CD14-positive monocyte (primary cell): ENCODE data around the gene SIDT1. TPM values are rescaled to one million over a fixed set of nuclear protein-coding genes. Genes with fewer than 3 reads are reported as not detected.

ENCODE experiments used
- DNase-seq, 3 donors: peaks; one replicate each; pipeline ENCODE4 v3.0.0-alpha.2; 2011 to 2022
- H2AFZ ChIP-seq: 2 replicates; pipeline ENCODE4 v1.6.0; 2012; ENCODE audit warnings: mild to moderate bottlenecking, low read depth, low read length, inconsistent platforms; ENCODE audit not compliant: insufficient read depth, poor library complexity, severe bottlenecking
- H3K27ac ChIP-seq, 2 donors: 1 replicate in 1 of 2; 2 replicates in 1 of 2; pipeline ENCODE4 v1.5.1; 2012 to 2013; ENCODE audit warnings: low read length in 2 of 2, control low read depth in 1 of 2, inconsistent platforms in 1 of 2, low read depth in 1 of 2, mild to moderate bottlenecking in 1 of 2
- H3K27me3 ChIP-seq, 2 donors: one replicate each; pipeline versions ENCODE4 v1.6.0 to v1.6.1; 2011 to 2013; ENCODE audit warnings: low read length in 2 of 2; ENCODE audit not compliant: control insufficient read depth in 2 of 2, insufficient read depth in 2 of 2
- H3K36me3 ChIP-seq, 2 donors: replicated peaks in 1 of 2; 1 replicate in 1 of 2; 2 replicates in 1 of 2; pipeline versions ENCODE4 v1.5.1 to v1.6.1; 2012 to 2013; ENCODE audit warnings: low read length in 2 of 2, control low read depth in 1 of 2, inconsistent platforms in 1 of 2, mild to moderate bottlenecking in 1 of 2; ENCODE audit not compliant: insufficient read depth in 2 of 2, control insufficient read depth in 1 of 2
- H3K4me1 ChIP-seq, 2 donors: 1 replicate in 1 of 2; 2 replicates in 1 of 2; pipeline versions ENCODE4 v1.5.1 to v1.6.1; 2012 to 2013; ENCODE audit warnings: low read length in 2 of 2, control low read depth in 1 of 2, inconsistent platforms in 1 of 2, mild to moderate bottlenecking in 1 of 2, moderate library complexity in 1 of 2; ENCODE audit not compliant: insufficient read depth in 2 of 2, control insufficient read depth in 1 of 2
- H3K4me2 ChIP-seq: replicated peaks from 2 replicates; pipeline ENCODE3; 2012; ENCODE audit warnings: low read length, moderate library complexity, mild to moderate bottlenecking; ENCODE audit not compliant: poor library complexity, severe bottlenecking; ENCODE audit errors: extremely low read depth
- H3K4me3 ChIP-seq, 3 experiments: fragments of 200-600 bp in 1 of 3; sonication (generic) in 1 of 3; replicated peaks in 1 of 3; 1 replicate in 2 of 3; 2 replicates in 1 of 3; pipeline ENCODE4 v1.5.1; 2011 to 2013; ENCODE audit warnings: low read length in 3 of 3, mild to moderate bottlenecking in 3 of 3, control low read depth in 2 of 3, low read depth in 2 of 3, inconsistent platforms in 1 of 3, moderate library complexity in 1 of 3
- H3K79me2 ChIP-seq: 2 replicates; pipeline ENCODE4 v1.6.0; 2012; ENCODE audit warnings: mild to moderate bottlenecking, control low read depth, inconsistent platforms, low read length, moderate library complexity; ENCODE audit not compliant: insufficient read depth
- H3K9ac ChIP-seq: 2 replicates; pipeline ENCODE4 v1.6.0; 2017; ENCODE audit warnings: low read length, mild to moderate bottlenecking; ENCODE audit not compliant: insufficient read depth, poor library complexity, severe bottlenecking
- H3K9me3 ChIP-seq, 2 donors: replicated peaks in 1 of 2; 1 replicate in 1 of 2; 2 replicates in 1 of 2; pipeline versions ENCODE4 v1.5.1 to v1.6.1; 2012 to 2013; ENCODE audit warnings: low read length in 2 of 2, control low read depth in 1 of 2; ENCODE audit not compliant: control insufficient read depth in 1 of 2, insufficient read depth in 1 of 2
- H4K20me1 ChIP-seq: 2 replicates; pipeline ENCODE4 v1.6.0; 2012; ENCODE audit warnings: mild to moderate bottlenecking, low read length, control low read depth, moderate library complexity; ENCODE audit not compliant: insufficient read depth
- H3K27ac Mint-ChIP-seq, 7 donors: one replicate each; pipeline ENCODE4 v1.8.0; 2020; ENCODE audit warnings: mild to moderate bottlenecking in 7 of 7, mixed read lengths in 7 of 7, moderate library complexity in 6 of 7, inconsistent platforms in 2 of 7
- H3K27me3 Mint-ChIP-seq, 3 donors: one replicate each; pipeline ENCODE4 v1.8.0; 2021 to 2022; ENCODE audit warnings: low read depth in 3 of 3, mild to moderate bottlenecking in 3 of 3, mixed read lengths in 3 of 3, moderate library complexity in 3 of 3, inconsistent platforms in 1 of 3
- H3K36me3 Mint-ChIP-seq, 2 donors: one replicate each; pipeline ENCODE4 v1.8.0; 2020; ENCODE audit warnings: mixed read lengths in 2 of 2, inconsistent platforms in 1 of 2, mild to moderate bottlenecking in 1 of 2
- H3K4me1 Mint-ChIP-seq: one replicate; pipeline ENCODE4 v1.8.0; 2020; ENCODE audit warnings: mild to moderate bottlenecking, mixed read lengths
- H3K4me3 Mint-ChIP-seq, 2 donors: one replicate each; pipeline ENCODE4 v1.8.0; 2020; ENCODE audit warnings: mild to moderate bottlenecking in 2 of 2, mixed read lengths in 2 of 2, moderate library complexity in 1 of 2
- H3K9me3 Mint-ChIP-seq, 7 donors: one replicate each; pipeline ENCODE4 v1.8.0; 2020 to 2022; ENCODE audit warnings: mixed read lengths in 7 of 7, mild to moderate bottlenecking in 6 of 7, moderate library complexity in 6 of 7, inconsistent platforms in 2 of 7
- CTCF ChIP-seq: fragments of 200-600 bp; IDR thresholded peaks from one replicate; pipeline ENCODE4 v1.8.0; 2022; ENCODE audit warnings: antibody characterized with exemption, mild to moderate bottlenecking
- WGBS: methylation state at CpG from one replicate; pipeline ENCODE4 v1.1.5; 2013; ENCODE audit warnings: missing lambda C conversion rate; ENCODE audit not compliant: insufficient coverage; 5-methylcytosine and 5-hydroxymethylcytosine counted together
- intact Hi-C, 2 donors: fragments of 100-400 bp; cut with micrococcal nuclease; formaldehyde crosslinking; loops; one replicate each; pipeline versions ENCODE4 v1.15.0 to v1.15.1; 2023
- polyA plus RNA-seq, 3 donors: library from polyadenylated mRNA; depleted of rRNA in 1 of 3; unstranded in 2 of 3; stranded (reverse) in 1 of 3; fragments of 300-500 nt in 2 of 3; fragments of >200 nt in 1 of 3; fragmentation: Illumina TruSeq in 2 of 3; gene quantifications; 1 replicate in 2 of 3; 2 replicates in 1 of 3; pipeline ENCODE4 v1.2.3, GENCODE V29; 2012 to 2021

SIDT1 gene
- polyA plus RNA-seq, 3 donors: 3.2 to 7.1 (median 4.0) TPM

GRCh38 chr3:113570158-113570557 lies 37.8 kb downstream of the SIDT1 start:
- Histone ChIP-seq H4K20me1 (no peaks in the 10 kb centered on the region), H3K27me3 (no peaks in the 10 kb centered on the region), H3K27ac (no peak overlapping the region), H3K9ac (no peak overlapping the region), H3K4me1 (no peaks in the 10 kb centered on the region), H3K9me3 (no peaks in the 10 kb centered on the region), H2AFZ (no peak overlapping the region), H3K4me2 (no peak overlapping the region), H3K79me2 (no peaks in the 10 kb centered on the region), H3K36me3 (no peaks in the 10 kb centered on the region), H3K4me3 (no peak overlapping the region)
- 90% methylated on average over 2 of the region's 3 CpGs for WGBS
- H3K4me1 Mint-ChIP-seq: no peaks in the 10 kb centered on the region
- DNase-seq: no peak
- H3K4me3 Mint-ChIP-seq: no peak overlapping the region
- H3K36me3 Mint-ChIP-seq: no peaks in the 10 kb centered on the region
- no peaks in the 10 kb centered on the region for H3K9me3 Mint-ChIP-seq
- TF ChIP-seq CTCF: no peak
- H3K27me3 Mint-ChIP-seq: peaks cover 0 to 2% (median 0%) of the 10 kb centered on the region in 3 donors
- no peak overlapping the region for H3K27ac Mint-ChIP-seq
- intact Hi-C loops: loop anchor here (10.0 kb wide), 2 partner anchors 75 to 515 kb away; no protein-coding TSS in a partner anchor

GRCh38 chr3:113571360-113571759 lies 39.0 kb downstream of the SIDT1 start:
- Histone ChIP-seq H3K4me3 (no peak overlapping the region), H3K36me3 (no peaks in the 10 kb centered on the region), H3K9me3 (no peaks in the 10 kb centered on the region), H3K27ac (no peak overlapping the region), H3K4me1 (no peaks in the 10 kb centered on the region), H2AFZ (no peak overlapping the region), H4K20me1 (no peaks in the 10 kb centered on the region), H3K27me3 (no peaks in the 10 kb centered on the region), H3K79me2 (no peaks in the 10 kb centered on the region), H3K4me2 (no peak overlapping the region), H3K9ac (no peak overlapping the region)
- no peak for TF ChIP-seq CTCF
- Mint-ChIP-seq H3K4me1 (no peaks in the 10 kb centered on the region), H3K4me3 (no peak overlapping the region), H3K9me3 (no peaks in the 10 kb centered on the region), H3K36me3 (no peaks in the 10 kb centered on the region), H3K27me3 (peaks cover 0 to 2% (median 0%) of the 10 kb centered on the region in 3 donors), H3K27ac (no peak overlapping the region)
- no peak for DNase-seq
- intact Hi-C loops: loop anchor here (10.0 kb wide), 2 partner anchors 77 to 517 kb away; no protein-coding TSS in a partner anchor
- WGBS: 100% methylated on average over 1 of the region's 2 CpGs
